Measurements from ENCODE around the gene PIAS4. TPM values are rescaled to one million over a fixed set of nuclear protein-coding genes. Genes with fewer than 3 reads are reported as not detected.

PIAS4 gene
- total and polyA plus RNA-seq, 7 experiments from 2014 or later: 3.9 to 40.6 (median 24.3) TPM

- DNase-seq: peak in 1 of 9 donors; percentile 14
- Mint-ChIP-seq H3K27me3 (no peaks in the 10 kb centered on the region), H3K27ac (peak overlapping the region in 4 of 9 donors; percentile 8 to 48 (median 34)), H3K36me3 (peaks cover 0 to 21% (median 6%) of the 10 kb centered on the region in 5 donors), H3K4me3 (no peak overlapping the region), H3K9me3 (no peaks in the 10 kb centered on the region), H3K4me1 (peaks cover under 1 to 16% (median 4%) of the 10 kb centered on the region in 7 donors)
- ChIA-PET POLR2A (interaction anchor here (1.6 kb wide), 1 partner anchor 8 kb away, joined by 6 read pairs; the partner anchor contains the start of gene EEF2), CTCF (no interaction called here)
- intact Hi-C loops (cut with micrococcal nuclease): no loop called here
- H3K4me3 ChIP-seq (ENCODE audit: low read length): no peak overlapping the region
- H3K9me3 ChIP-seq (ENCODE audit: control insufficient read depth in 2 of 3, low read length in 3 of 3): no peaks in the 10 kb centered on the region
- peaks cover 0 to 4% of the 10 kb centered on the region in 2 donors for H3K4me1 ChIP-seq (ENCODE audit: control insufficient read depth in 2 of 2, insufficient read depth in 2 of 2, low read length in 2 of 2)
- H3K36me3 ChIP-seq (ENCODE audit: control insufficient read depth in 2 of 3, insufficient read depth in 3 of 3, low read length in 3 of 3): peaks cover 32 to 72% (median 39%) of the 10 kb centered on the region in 3 experiments
- H3K27ac ChIP-seq (ENCODE audit: low read depth, low read length): no peak overlapping the region
- ATAC-seq: peak; percentile 3
- no peaks in the 10 kb centered on the region for H3K27me3 ChIP-seq (ENCODE audit: control insufficient read depth in 2 of 2, insufficient read depth in 2 of 2, low read length in 2 of 2)
These were observed 30.0 kb upstream of the PIAS4 start for GRCh38 chr19:3977242-3978143.

- H3K27ac ChIP-seq (ENCODE audit: low read depth, low read length): no peak overlapping the region
- Mint-ChIP-seq H3K27ac (peak overlapping the region in 3 of 9 donors; percentile 10 to 80 (median 48)), H3K36me3 (peaks cover 0 to 28% (median 13%) of the 10 kb centered on the region in 5 donors), H3K4me3 (no peak overlapping the region), H3K4me1 (peaks cover 5 to 23% (median 10%) of the 10 kb centered on the region in 7 donors), H3K9me3 (no peaks in the 10 kb centered on the region), H3K27me3 (no peaks in the 10 kb centered on the region)
- H3K4me3 ChIP-seq (ENCODE audit: low read length): no peak overlapping the region
- intact Hi-C loops (cut with micrococcal nuclease): no loop called here
- DNase-seq: no peak
- peaks cover 3 to 9% of the 10 kb centered on the region in 2 donors for H3K4me1 ChIP-seq (ENCODE audit: control insufficient read depth in 2 of 2, insufficient read depth in 2 of 2, low read length in 2 of 2)
- H3K9me3 ChIP-seq (ENCODE audit: control insufficient read depth in 2 of 3, low read length in 3 of 3): no peaks in the 10 kb centered on the region
- peaks cover 38 to 79% (median 39%) of the 10 kb centered on the region in 3 experiments for H3K36me3 ChIP-seq (ENCODE audit: control insufficient read depth in 2 of 3, insufficient read depth in 3 of 3, low read length in 3 of 3)
- POLR2A ChIA-PET: no interaction called here
- CTCF ChIA-PET: no interaction called here
- H3K27me3 ChIP-seq (ENCODE audit: control insufficient read depth in 2 of 2, insufficient read depth in 2 of 2, low read length in 2 of 2): no peaks in the 10 kb centered on the region
- ATAC-seq: no peak
These were observed 29.4 kb upstream of the PIAS4 start for GRCh38 chr19:3978145-3978544.

- Histone ChIP-seq H3K27me3 (ENCODE audit: control insufficient read depth in 2 of 2, insufficient read depth in 2 of 2, low read length in 2 of 2) (no peaks in the 10 kb centered on the region), H3K36me3 (ENCODE audit: control insufficient read depth in 2 of 3, insufficient read depth in 3 of 3, low read length in 3 of 3) (peaks cover 47 to 90% (median 49%) of the 10 kb centered on the region in 3 experiments), H3K27ac (ENCODE audit: low read depth, low read length) (no peak overlapping the region), H3K9me3 (ENCODE audit: control insufficient read depth in 2 of 3, low read length in 3 of 3) (no peaks in the 10 kb centered on the region), H3K4me1 (ENCODE audit: control insufficient read depth in 2 of 2, insufficient read depth in 2 of 2, low read length in 2 of 2) (peaks cover 14 to 20% of the 10 kb centered on the region in 2 donors), H3K4me3 (ENCODE audit: low read length) (no peak overlapping the region)
- intact Hi-C loops (cut with micrococcal nuclease): no loop called here
- ATAC-seq (no peak), DNase-seq (no peak)
- Mint-ChIP-seq H3K9me3 (no peaks in the 10 kb centered on the region), H3K36me3 (peaks cover 4 to 39% (median 16%) of the 10 kb centered on the region in 5 donors), H3K4me1 (peaks cover 16 to 34% (median 21%) of the 10 kb centered on the region in 7 donors), H3K4me3 (peak overlapping the region in 2 of 10 donors; percentile 32 to 38), H3K27ac (no peak overlapping the region), H3K27me3 (no peaks in the 10 kb centered on the region)
- POLR2A ChIA-PET: interaction anchor here (0.5 to 1.1 kb wide), 4 partner anchors 8 to 223 kb away, joined by 3 to 4 read pairs (median 3); partner anchors contain the start of gene DAPK3
- CTCF ChIA-PET: interaction anchor here (0.7 kb wide), 1 partner anchor 8 kb away, joined by 7 read pairs; no protein-coding TSS in a partner anchor
These were observed 28.3 kb upstream of the PIAS4 start for GRCh38 chr19:3979289-3979673.

GRCh38 chr19:3979674-3980352 is 27.7 kb upstream of the PIAS4 start:
- no peaks in the 10 kb centered on the region for H3K9me3 ChIP-seq (ENCODE audit: control insufficient read depth in 2 of 3, low read length in 3 of 3)
- POLR2A ChIA-PET: interaction anchor here (0.6 to 1.1 kb wide), 3 partner anchors 9 to 26 kb away, joined by 3 read pairs; partner anchors contain the start of gene DAPK3
- no peak overlapping the region for H3K27ac ChIP-seq (ENCODE audit: low read depth, low read length)
- H3K27me3 ChIP-seq (ENCODE audit: control insufficient read depth in 2 of 2, insufficient read depth in 2 of 2, low read length in 2 of 2): no peaks in the 10 kb centered on the region
- peak overlapping the region in 2 of 9 donors; percentile 67 to 77 for H3K27ac Mint-ChIP-seq
- intact Hi-C loops (cut with micrococcal nuclease): loop anchor here in 1 of 2 donors (10.0 kb wide), 1 partner anchor 475 kb away; the partner anchor contains the start of genes DOHH and FZR1
- peaks cover 47 to 95% (median 49%) of the 10 kb centered on the region in 3 experiments for H3K36me3 ChIP-seq (ENCODE audit: control insufficient read depth in 2 of 3, insufficient read depth in 3 of 3, low read length in 3 of 3)
- no peak overlapping the region for H3K4me3 ChIP-seq (ENCODE audit: low read length)
- H3K9me3 Mint-ChIP-seq: no peaks in the 10 kb centered on the region
- CTCF ChIA-PET: no interaction called here
- H3K4me1 ChIP-seq (ENCODE audit: control insufficient read depth in 2 of 2, insufficient read depth in 2 of 2, low read length in 2 of 2): peaks cover 15 to 25% of the 10 kb centered on the region in 2 donors
- DNase-seq: peak in 1 of 9 donors; percentile 9
- ATAC-seq: peak; percentile 18
- peaks cover 4 to 44% (median 19%) of the 10 kb centered on the region in 5 donors for H3K36me3 Mint-ChIP-seq
- H3K4me3 Mint-ChIP-seq: peak overlapping the region in 2 of 10 donors; percentile 32 to 38
- H3K27me3 Mint-ChIP-seq: no peaks in the 10 kb centered on the region
- H3K4me1 Mint-ChIP-seq: peaks cover 22 to 39% (median 24%) of the 10 kb centered on the region in 7 donors

GRCh38 chr19:3980353-3981251 is 26.9 kb upstream of the PIAS4 start:
- Mint-ChIP-seq H3K27me3 (no peaks in the 10 kb centered on the region), H3K36me3 (peaks cover 4 to 44% (median 21%) of the 10 kb centered on the region in 5 donors), H3K4me1 (peaks cover 22 to 39% (median 29%) of the 10 kb centered on the region in 7 donors), H3K9me3 (no peaks in the 10 kb centered on the region), H3K4me3 (no peak overlapping the region), H3K27ac (no peak overlapping the region)
- no peaks in the 10 kb centered on the region for H3K9me3 ChIP-seq (ENCODE audit: control insufficient read depth in 2 of 3, low read length in 3 of 3)
- H3K36me3 ChIP-seq (ENCODE audit: control insufficient read depth in 2 of 3, insufficient read depth in 3 of 3, low read length in 3 of 3): peaks cover 47 to 93% (median 49%) of the 10 kb centered on the region in 3 experiments
- H3K4me1 ChIP-seq (ENCODE audit: control insufficient read depth in 2 of 2, insufficient read depth in 2 of 2, low read length in 2 of 2): peaks cover 17 to 26% of the 10 kb centered on the region in 2 donors
- intact Hi-C loops (cut with micrococcal nuclease): loop anchor here in 1 of 2 donors (10.0 kb wide), 1 partner anchor 476 kb away; the partner anchor contains the start of genes DOHH and FZR1
- POLR2A ChIA-PET: interaction anchor here (1.1 kb wide), 2 partner anchors 10 to 27 kb away, joined by 3 read pairs; partner anchors contain the start of gene PIAS4
- DNase-seq (peak in 1 of 9 donors; percentile 5), ATAC-seq (no peak)
- no peak overlapping the region for H3K4me3 ChIP-seq (ENCODE audit: low read length)
- H3K27me3 ChIP-seq (ENCODE audit: control insufficient read depth in 2 of 2, insufficient read depth in 2 of 2, low read length in 2 of 2): no peaks in the 10 kb centered on the region
- CTCF ChIA-PET: no interaction called here
- H3K27ac ChIP-seq (ENCODE audit: low read depth, low read length): no peak overlapping the region

Data from naive thymus-derived CD4-positive, alpha-beta T cell (primary cell).